IMR-90 (cell line): ENCODE results near the gene CCDC51. TPM values are rescaled to one million over a fixed set of nuclear protein-coding genes. Genes with fewer than 3 reads are reported as not detected.

Experiments
- ATAC-seq: fragments of 200-7000 bp; cut with Tn5 transposase; 2 replicates; pipeline ENCODE4 v1.9.1; 2020; ENCODE audit warnings: low read depth, mild to moderate bottlenecking, moderate library complexity
- BruUV-seq: library from RNA; stranded (reverse); fragments of 400-500 nt; replicated peaks from 2 replicates; lab custom pipeline; 2021; lab: Mats Ljungman, UMichigan
- CTCF ChIA-PET: fragments of 300-600 bp; formaldehyde crosslinking; extraction: SDS; loops from one replicate; lab custom pipeline; 2021; ENCODE audit warnings: antibody characterized with exemption; lab: Yijun Ruan, JAX
- POLR2A ChIA-PET: fragments of 300-600 bp; sonication (Branson Sonifier 250); formaldehyde crosslinking; loops from one replicate; lab custom pipeline; 2022; ENCODE audit warnings: antibody characterized with exemption; ENCODE audit not compliant: unreplicated experiment; lab: Charles Lee
- DNase-seq: peaks from one replicate; pipeline ENCODE4 v3.0.0; 2013
- H2AFZ ChIP-seq: replicated peaks from 2 replicates; pipeline ENCODE3; 2013; ENCODE audit warnings: low read length, mild to moderate bottlenecking; ENCODE audit not compliant: poor library complexity
- H2AK5ac ChIP-seq: 2 replicates; pipeline ENCODE4 v1.6.1; 2013; ENCODE audit warnings: low read depth, low read length, inconsistent platforms
- H2AK9ac ChIP-seq: replicated peaks from 2 replicates; pipeline ENCODE3; 2013; ENCODE audit warnings: mild to moderate bottlenecking, low read depth, low read length, moderate library complexity; ENCODE audit not compliant: poor library complexity
- H2BK120ac ChIP-seq: 2 replicates; pipeline ENCODE4 v1.6.1; 2013; ENCODE audit warnings: low read depth, low read length, inconsistent platforms
- H2BK15ac ChIP-seq: 3 replicates; pipeline ENCODE4 v1.6.1; 2013; ENCODE audit warnings: low read depth, low read length, inconsistent platforms
- H2BK20ac ChIP-seq: 2 replicates; pipeline ENCODE4 v1.6.1; 2013; ENCODE audit warnings: low read depth, mild to moderate bottlenecking, inconsistent platforms, low read length, moderate library complexity
- H2BK5ac ChIP-seq: 2 replicates; pipeline ENCODE4 v1.6.1; 2013; ENCODE audit warnings: mild to moderate bottlenecking, low read depth, low read length, inconsistent platforms; ENCODE audit not compliant: poor library complexity, severe bottlenecking
- H3K14ac ChIP-seq: replicated peaks from 2 replicates; pipeline ENCODE4 v1.6.1; 2013; ENCODE audit warnings: low read depth, low read length, inconsistent platforms
- H3K18ac ChIP-seq: 2 replicates; pipeline ENCODE4 v1.6.1; 2013; ENCODE audit warnings: low read depth, low read length, control low read depth
- H3K23ac ChIP-seq: 2 replicates; pipeline ENCODE4 v1.6.1; 2013; ENCODE audit warnings: low read depth, low read length, inconsistent platforms
- H3K27ac ChIP-seq: 2 replicates; pipeline ENCODE4 v1.5.1; 2013; ENCODE audit warnings: mild to moderate bottlenecking, control low read depth, low read length; ENCODE audit not compliant: insufficient read depth
- H3K27me3 ChIP-seq: 2 replicates; pipeline ENCODE4 v1.6.1; 2013; ENCODE audit warnings: low read length; ENCODE audit not compliant: control insufficient read depth, insufficient read depth
- H3K36me3 ChIP-seq: 2 replicates; pipeline ENCODE4 v1.6.1; 2013; ENCODE audit warnings: low read length, mixed read lengths; ENCODE audit not compliant: control insufficient read depth, insufficient read depth
- H3K4ac ChIP-seq: 2 replicates; pipeline ENCODE4 v1.6.1; 2013; ENCODE audit warnings: low read depth, low read length, inconsistent platforms
- H3K4me1 ChIP-seq: 2 replicates; pipeline ENCODE4 v1.6.1; 2013; ENCODE audit warnings: low read length, mixed read lengths; ENCODE audit not compliant: control insufficient read depth, insufficient read depth
- H3K4me2 ChIP-seq: 2 replicates; pipeline ENCODE4 v1.6.1; 2013; ENCODE audit warnings: low read depth, mild to moderate bottlenecking, control low read depth, low read length, moderate library complexity
- H3K4me3 ChIP-seq: 2 replicates; pipeline ENCODE4 v1.5.1; 2013; ENCODE audit warnings: low read depth, mild to moderate bottlenecking, control low read depth, low read length, moderate library complexity; ENCODE audit not compliant: insufficient read depth
- H3K56ac ChIP-seq: 2 replicates; pipeline ENCODE4 v1.6.1; 2013; ENCODE audit warnings: low read length, inconsistent platforms; ENCODE audit not compliant: insufficient read depth; ENCODE audit errors: extremely low read depth
- H3K79me1 ChIP-seq, 2 experiments: 2 replicates each; pipeline ENCODE4 v1.6.1; 2013; ENCODE audit warnings: low read length in 2 of 2, inconsistent platforms in 1 of 2, low read depth in 1 of 2
- H3K9ac ChIP-seq: 2 replicates; pipeline ENCODE4 v1.6.1; 2013; ENCODE audit warnings: low read depth, low read length, control low read depth
- H3K9me1 ChIP-seq: 2 replicates; pipeline ENCODE4 v1.6.1; 2013; ENCODE audit warnings: low read length, inconsistent platforms; ENCODE audit not compliant: insufficient read depth
- H3K9me3 ChIP-seq: 2 replicates; pipeline ENCODE4 v1.6.1; 2013; ENCODE audit warnings: low read length; ENCODE audit not compliant: control insufficient read depth, insufficient read depth
- H4K20me1 ChIP-seq: 2 replicates; pipeline ENCODE4 v1.6.1; 2013; ENCODE audit warnings: low read length, inconsistent platforms; ENCODE audit not compliant: insufficient read depth
- H4K5ac ChIP-seq: 2 replicates; pipeline ENCODE4 v1.6.1; 2013; ENCODE audit warnings: mild to moderate bottlenecking, low read depth, low read length, control low read depth
- H4K8ac ChIP-seq, 2 experiments: 2 replicates each; pipeline ENCODE4 v1.6.1; 2013; ENCODE audit warnings: low read depth in 2 of 2, low read length in 2 of 2, control low read depth in 1 of 2, inconsistent platforms in 1 of 2
- H4K91ac ChIP-seq: 2 replicates; pipeline ENCODE4 v1.6.1; 2013; ENCODE audit warnings: low read depth, low read length, inconsistent platforms; ENCODE audit not compliant: insufficient read depth
- POLR2A ChIP-seq: IDR thresholded peaks from 2 replicates; pipeline ENCODE4 v1.6.1; 2012; ENCODE audit warnings: mild to moderate bottlenecking, low read depth, low read length
- RCOR1 ChIP-seq: IDR thresholded peaks from 2 replicates; pipeline ENCODE4 v1.6.1; 2012; ENCODE audit warnings: mild to moderate bottlenecking, low read length, improper control_type of control experiment; ENCODE audit not compliant: insufficient replicate concordance
- WGBS, 2 experiments: methylation state at CpG; one replicate each; pipeline versions ENCODE4 v1.1.5 to v1.1.7; 2013; ENCODE audit warnings: missing lambda C conversion rate in 2 of 2; ENCODE audit not compliant: insufficient read length in 1 of 2; ENCODE audit errors: extremely low coverage in 2 of 2; 5-methylcytosine and 5-hydroxymethylcytosine counted together
- dilution Hi-C: fragments of 300-500 bp; cut with HindIII; formaldehyde crosslinking; loops from one replicate; pipeline ENCODE4 v1.14.3; 2018; ENCODE audit warnings: low sequenced_read_pairs; ENCODE audit not compliant: unreplicated experiment
- in situ Hi-C: fragments of 300-500 bp; cut with MboI; formaldehyde crosslinking; loops from 3 replicates; pipeline ENCODE4 v1.14.3; 2019; ENCODE audit warnings: low sequenced_read_pairs, inconsistent platforms, mixed read lengths
- intact Hi-C: fragments of 100-400 bp; cut with micrococcal nuclease; formaldehyde crosslinking; loops from 2 replicates; pipeline ENCODE4 v1.10.0; 2022
- polyA plus RNA-seq, 3 experiments: library from polyadenylated mRNA; depleted of rRNA; stranded (reverse); fragments of >200 nt; gene quantifications; 2 replicates each; pipeline ENCODE4 v1.2.3, GENCODE V29; 2012; ENCODE audit warnings: low replicate concordance in 1 of 3
- total RNA-seq: library from RNA; depleted of rRNA; stranded (reverse); fragments of >200 nt; gene quantifications from 2 replicates; pipeline ENCODE4 v1.2.3, GENCODE V29; 2012

The CCDC51 gene
- total and polyA plus RNA-seq, 2 of the 4 experiments (the other 2 are of a cell fraction): 11.0 to 16.1 TPM

GRCh38 chr3:48423883-48424695, 15.8 kb downstream of the CCDC51 start:
- H3K27ac ChIP-seq: no peak overlapping the region
- H3K56ac ChIP-seq: no peak overlapping the region
- no peak overlapping the region for H3K9ac ChIP-seq
- H3K9me1 ChIP-seq: peaks cover 16% of the 10 kb centered on the region
- dilution Hi-C loops: no loop called here
- no peak overlapping the region for H2BK20ac ChIP-seq
- CTCF ChIA-PET: interaction anchor here (1.9 kb wide), 1 partner anchor 12 kb away, joined by 4 read pairs; no protein-coding TSS in a partner anchor
- H4K8ac ChIP-seq: no peak overlapping the region
- H3K4me1 ChIP-seq: peaks cover 25% of the 10 kb centered on the region
- no peak overlapping the region for H3K4ac ChIP-seq
- no peak overlapping the region for H2AFZ ChIP-seq
- WGBS, 2 experiments: 93% methylated on average over 13 of the region's 27 CpGs; no CpG with 5 or more reads in 1 of the 2 experiments
- no peak for DNase-seq
- H4K91ac ChIP-seq: no peak overlapping the region
- ATAC-seq: no peak
- H3K4me3 ChIP-seq: no peak overlapping the region
- intact Hi-C loops: no loop called here
- H3K79me1 ChIP-seq: peaks cover 25 to 61% of the 10 kb centered on the region in 2 experiments; a peak in 3 of 4 replicates
- no TSS peak for BruUV-seq
- POLR2A ChIA-PET: no interaction called here
- H3K18ac ChIP-seq: no peak overlapping the region
- peaks cover 30% of the 10 kb centered on the region for H4K20me1 ChIP-seq
- no peak overlapping the region for H3K4me2 ChIP-seq
- TF ChIP-seq POLR2A: no peak
- TF ChIP-seq RCOR1: no peak
- no peak overlapping the region for H4K5ac ChIP-seq
- H3K27me3 ChIP-seq: no peaks in the 10 kb centered on the region
- H2AK9ac ChIP-seq: peak overlapping the region; percentile 1
- no peak overlapping the region for H3K14ac ChIP-seq
- in situ Hi-C loops: no loop called here
- no peak overlapping the region; the same call in 1 of the 2 replicates for H3K23ac ChIP-seq
- H2BK5ac ChIP-seq: no peak overlapping the region
- no peak overlapping the region for H2BK15ac ChIP-seq
- no peak overlapping the region for H2AK5ac ChIP-seq
- no peaks in the 10 kb centered on the region for H3K9me3 ChIP-seq
- H2BK120ac ChIP-seq: no peak overlapping the region
- peaks cover 13% of the 10 kb centered on the region; the same call in 1 of the 2 replicates for H3K36me3 ChIP-seq
